ENCODE results near the gene MCM10. TPM values are rescaled to one million over a fixed set of nuclear protein-coding genes. Genes with fewer than 3 reads are reported as not detected.
"Not testable (repeated sequence)": the region's sequence is repeated elsewhere in the genome, so short reads cannot be mapped to it uniquely, and the experiment has no call there.

The MCM10 gene
- total RNA-seq, 1 donor from 2014 or later, result 4.2 TPM

GRCh38 chr10:13221572-13221971 is 60.2 kb downstream of the MCM10 start:
- peak; percentile 35 for DNase-seq

GRCh38 chr10:13222151-13222550 is 60.8 kb downstream of the MCM10 start:
- no peak for DNase-seq

GRCh38 chr10:13222566-13222965 is 61.2 kb downstream of the MCM10 start:
- no peak for DNase-seq

GRCh38 chr10:13223241-13223640 is 61.9 kb downstream of the MCM10 start:
- DNase-seq, result no peak

- no peak for DNase-seq
Observed at GRCh38 chr10:13224210-13224995, 63.0 kb downstream of the MCM10 start.

- DNase-seq, result no peak
Observed at GRCh38 chr10:13225601-13226000, 64.2 kb downstream of the MCM10 start.

GRCh38 chr10:13227031-13227430 is 65.7 kb downstream of the MCM10 start:
- DNase-seq, result no peak

- no peak for DNase-seq
Observed at GRCh38 chr10:13231190-13231589, 69.8 kb downstream of the MCM10 start.

GRCh38 chr10:13231808-13232207 is 70.5 kb downstream of the MCM10 start:
- DNase-seq, result no peak

GRCh38 chr10:13233358-13233757 is 72.0 kb downstream of the MCM10 start:
- no peak for DNase-seq

- DNase-seq, result peak; percentile 42
Observed at GRCh38 chr10:13234172-13234571, 72.8 kb downstream of the MCM10 start, which contains the start of gene UCMA. UCMA (minus strand) TSS chr10:13234374; CDS start chr10:13234258, 116 bp downstream.

GRCh38 chr10:13234736-13235135 is 73.4 kb downstream of the MCM10 start:
- not testable (repeated sequence) for DNase-seq

- no peak for DNase-seq
Observed at GRCh38 chr10:13236638-13237037, 75.3 kb downstream of the MCM10 start.

- DNase-seq, result no peak
Observed at GRCh38 chr10:13238271-13239077, 77.1 kb downstream of the MCM10 start.

- DNase-seq, result no peak
Observed at GRCh38 chr10:13239923-13240322, 78.6 kb downstream of the MCM10 start.

- no peak for DNase-seq
Observed at GRCh38 chr10:13241613-13242012, 80.3 kb downstream of the MCM10 start.

GRCh38 chr10:13242260-13242659 is 80.9 kb downstream of the MCM10 start:
- not testable (repeated sequence) for DNase-seq

GRCh38 chr10:13247246-13247645 is 85.9 kb downstream of the MCM10 start:
- DNase-seq, result peak; percentile 44

- no peak for DNase-seq
Observed at GRCh38 chr10:13247784-13248183, 86.4 kb downstream of the MCM10 start.

GRCh38 chr10:13253726-13254125 is 92.4 kb downstream of the MCM10 start:
- DNase-seq, result no peak

GRCh38 chr10:13256627-13257026 is 95.3 kb downstream of the MCM10 start:
- no peak for DNase-seq

GRCh38 chr10:13257621-13258140 is 96.3 kb downstream of the MCM10 start:
- no peak for DNase-seq

Measured in tongue (tissue), 2 donors.